ENCODE results near the gene RICTOR. TPM values are rescaled to one million over a fixed set of nuclear protein-coding genes. Genes with fewer than 3 reads are reported as not detected.
"Not testable (repeated sequence)": the region's sequence is repeated elsewhere in the genome, so short reads cannot be mapped to it uniquely, and the experiment has no call there.

Gene RICTOR
- total and polyA plus RNA-seq, 2 donors, result 16.7 to 30.1 TPM

DNA sequence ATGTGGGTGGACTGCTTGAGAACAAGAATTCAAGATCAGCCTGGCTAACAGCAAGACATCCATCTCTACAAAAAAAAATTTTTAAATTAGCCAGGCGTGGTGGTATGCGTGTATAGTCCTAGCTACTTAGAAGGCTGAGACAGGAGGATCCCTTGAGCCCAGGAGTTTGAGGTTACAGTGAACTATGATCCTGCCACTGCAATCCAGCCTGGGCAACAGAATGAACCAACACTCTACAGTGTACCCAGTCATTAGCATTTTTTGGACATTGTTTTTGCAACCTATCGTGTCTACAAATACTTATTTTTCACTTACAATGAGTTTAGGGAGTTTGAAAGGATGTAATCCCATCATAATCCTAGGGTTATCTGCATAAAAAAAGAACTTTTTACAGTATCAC is 22.1 kb downstream of the RICTOR start:
- no peak overlapping the region for H3K27ac ChIP-seq (ENCODE audit: low read depth in 1 of 2, low read length in 1 of 2)
- DNase-seq (ENCODE audit: low read depth in 6 of 9, low spot score in 9 of 9), result no peak
- peaks cover 6% of the 10 kb centered on the region in 2 donors for H3K36me3 ChIP-seq (ENCODE audit: control insufficient read depth in 2 of 2, insufficient read depth in 2 of 2, low read length in 1 of 2)
- H3K4me3 ChIP-seq (ENCODE audit: low read length in 2 of 2), result no peak overlapping the region
- H3K9me3 ChIP-seq (ENCODE audit: control insufficient read depth in 2 of 2, insufficient read depth in 1 of 2, low read length in 1 of 2), result no peaks in the 10 kb centered on the region
- no peaks in the 10 kb centered on the region for H3K4me1 ChIP-seq (ENCODE audit: control insufficient read depth in 2 of 2, insufficient read depth in 2 of 2, low read length in 2 of 2)
- H3K27me3 ChIP-seq (ENCODE audit: control insufficient read depth in 2 of 2, insufficient read depth in 1 of 2, low read length in 1 of 2), result no peaks in the 10 kb centered on the region
- WGBS, result 98% methylated on average over 3 of the region's 3 CpGs

DNA sequence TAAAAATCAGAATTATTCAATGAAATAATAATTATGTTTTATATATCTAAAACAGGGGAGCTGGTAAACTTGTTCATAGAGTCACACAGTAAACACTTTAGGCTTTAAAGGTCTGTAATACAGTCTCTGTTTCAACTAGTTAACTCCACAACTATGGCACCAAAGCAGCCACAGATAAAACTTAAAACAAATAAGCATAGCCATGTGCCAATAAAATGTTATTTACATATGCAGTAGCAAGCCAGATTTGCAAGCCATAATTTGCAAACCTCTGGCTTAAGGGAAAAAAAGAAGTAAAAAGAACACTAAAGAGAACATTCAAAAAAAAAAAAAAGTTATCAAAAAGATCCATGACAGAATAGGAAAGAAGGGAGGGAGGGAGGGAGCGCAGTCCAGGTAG is 24.9 kb downstream of the RICTOR start:
- no peaks in the 10 kb centered on the region for H3K9me3 ChIP-seq (ENCODE audit: control insufficient read depth in 2 of 2, insufficient read depth in 1 of 2, low read length in 1 of 2)
- no peak overlapping the region for H3K4me3 ChIP-seq (ENCODE audit: low read length in 2 of 2)
- DNase-seq (ENCODE audit: low read depth in 6 of 9, low spot score in 9 of 9), result no peak
- H3K27ac ChIP-seq (ENCODE audit: low read depth in 1 of 2, low read length in 1 of 2), result no peak overlapping the region
- peaks cover 0 to 4% of the 10 kb centered on the region in 2 donors for H3K36me3 ChIP-seq (ENCODE audit: control insufficient read depth in 2 of 2, insufficient read depth in 2 of 2, low read length in 1 of 2)
- no peaks in the 10 kb centered on the region for H3K27me3 ChIP-seq (ENCODE audit: control insufficient read depth in 2 of 2, insufficient read depth in 1 of 2, low read length in 1 of 2)
- WGBS, result 98% methylated on average over 1 of the region's 1 CpG
- no peaks in the 10 kb centered on the region for H3K4me1 ChIP-seq (ENCODE audit: control insufficient read depth in 2 of 2, insufficient read depth in 2 of 2, low read length in 2 of 2)

DNA sequence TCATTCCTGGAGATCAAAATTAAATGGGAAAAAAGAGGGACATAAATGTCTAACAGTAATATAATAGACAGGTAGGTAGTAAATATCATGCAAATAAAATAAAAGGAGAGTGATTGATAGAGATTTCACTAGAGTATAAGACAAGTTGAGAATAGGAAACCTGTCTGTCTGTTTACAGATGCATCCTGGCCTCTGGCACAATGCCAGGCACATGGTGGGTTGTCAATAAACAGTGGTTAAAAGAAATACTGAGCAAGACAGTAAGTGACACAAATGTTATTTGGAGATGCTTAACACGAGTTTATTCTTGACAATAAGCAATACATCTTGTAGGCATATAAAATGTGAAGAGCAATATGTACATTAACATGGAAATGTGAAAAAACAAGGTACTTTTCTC is 33.3 kb downstream of the RICTOR start:
- H3K27me3 ChIP-seq (ENCODE audit: control insufficient read depth in 2 of 2, insufficient read depth in 1 of 2, low read length in 1 of 2), result no peaks in the 10 kb centered on the region
- peaks cover 0 to 4% of the 10 kb centered on the region in 2 donors for H3K36me3 ChIP-seq (ENCODE audit: control insufficient read depth in 2 of 2, insufficient read depth in 2 of 2, low read length in 1 of 2)
- 53% methylated on average over 1 of the region's 1 CpG for WGBS
- no peak overlapping the region for H3K4me3 ChIP-seq (ENCODE audit: low read length in 2 of 2)
- DNase-seq (ENCODE audit: low read depth in 6 of 9, low spot score in 9 of 9), result no peak
- H3K27ac ChIP-seq (ENCODE audit: low read depth in 1 of 2, low read length in 1 of 2), result no peak overlapping the region
- no peaks in the 10 kb centered on the region for H3K4me1 ChIP-seq (ENCODE audit: control insufficient read depth in 2 of 2, insufficient read depth in 2 of 2, low read length in 2 of 2)
- H3K9me3 ChIP-seq (ENCODE audit: control insufficient read depth in 2 of 2, insufficient read depth in 1 of 2, low read length in 1 of 2), result no peaks in the 10 kb centered on the region

DNA sequence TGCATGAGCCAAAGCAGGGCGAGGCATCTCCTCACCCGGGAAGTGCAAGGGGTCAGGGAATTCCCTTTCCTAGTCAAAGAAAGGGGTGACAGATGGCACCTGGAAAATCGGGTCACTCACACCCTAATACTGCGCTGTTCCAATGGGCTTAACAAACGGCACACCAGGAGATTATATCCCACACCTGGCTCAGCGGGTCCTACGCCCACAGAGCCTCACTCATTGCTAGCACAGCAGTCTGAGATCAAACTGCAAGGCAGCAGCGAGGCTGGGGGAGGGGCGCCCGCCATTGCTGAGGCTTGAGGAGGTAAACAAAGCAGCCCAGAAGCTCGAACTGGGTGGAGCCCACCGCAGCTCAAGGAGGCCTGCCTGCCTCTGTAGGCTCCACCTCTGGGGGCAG is 39.7 kb downstream of the RICTOR start:
- H3K4me1 ChIP-seq (ENCODE audit: control insufficient read depth in 2 of 2, insufficient read depth in 2 of 2, low read length in 2 of 2); DNase-seq (ENCODE audit: low read depth in 6 of 9, low spot score in 9 of 9); H3K9me3 ChIP-seq (ENCODE audit: control insufficient read depth in 2 of 2, insufficient read depth in 1 of 2, low read length in 1 of 2); H3K36me3 ChIP-seq (ENCODE audit: control insufficient read depth in 2 of 2, insufficient read depth in 2 of 2, low read length in 1 of 2); H3K27ac ChIP-seq (ENCODE audit: low read depth in 1 of 2, low read length in 1 of 2); H3K27me3 ChIP-seq (ENCODE audit: control insufficient read depth in 2 of 2, insufficient read depth in 1 of 2, low read length in 1 of 2); H3K4me3 ChIP-seq (ENCODE audit: low read length in 2 of 2): not testable (repeated sequence)
- WGBS, result 93% methylated on average over 12 of the region's 12 CpGs

DNA sequence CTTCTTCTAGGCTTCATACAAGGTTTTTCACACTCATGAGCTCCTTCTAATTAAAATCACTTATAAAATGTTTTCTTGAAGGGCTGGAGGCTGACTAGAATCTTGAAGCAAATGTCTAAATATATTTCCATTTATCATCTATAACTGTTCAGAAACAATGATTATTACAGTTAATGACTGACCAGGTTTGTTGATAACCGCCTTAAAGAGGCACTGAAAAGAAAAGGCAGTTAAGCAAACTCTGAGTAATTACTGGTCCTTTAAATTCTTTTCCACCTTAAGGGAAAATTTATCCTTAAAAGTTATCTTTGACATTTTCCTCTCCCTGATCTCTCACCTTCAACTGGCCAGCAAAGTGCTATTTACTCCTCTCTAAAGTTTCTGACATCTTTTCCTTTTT is 43.2 kb downstream of the RICTOR start:
- WGBS, result 100% methylated on average over 1 of the region's 1 CpG
- Histone ChIP-seq H3K36me3 (ENCODE audit: control insufficient read depth in 2 of 2, insufficient read depth in 2 of 2, low read length in 1 of 2) (peaks cover 0 to 2% of the 10 kb centered on the region in 2 donors), H3K27ac (ENCODE audit: low read depth in 1 of 2, low read length in 1 of 2) (no peak overlapping the region), H3K27me3 (ENCODE audit: control insufficient read depth in 2 of 2, insufficient read depth in 1 of 2, low read length in 1 of 2) (no peaks in the 10 kb centered on the region), H3K9me3 (ENCODE audit: control insufficient read depth in 2 of 2, insufficient read depth in 1 of 2, low read length in 1 of 2) (peaks cover 0 to 8% of the 10 kb centered on the region in 2 donors), H3K4me1 (ENCODE audit: control insufficient read depth in 2 of 2, insufficient read depth in 2 of 2, low read length in 2 of 2) (no peaks in the 10 kb centered on the region), H3K4me3 (ENCODE audit: low read length in 2 of 2) (no peak overlapping the region)
- no peak for DNase-seq (ENCODE audit: low read depth in 6 of 9, low spot score in 9 of 9)

DNA sequence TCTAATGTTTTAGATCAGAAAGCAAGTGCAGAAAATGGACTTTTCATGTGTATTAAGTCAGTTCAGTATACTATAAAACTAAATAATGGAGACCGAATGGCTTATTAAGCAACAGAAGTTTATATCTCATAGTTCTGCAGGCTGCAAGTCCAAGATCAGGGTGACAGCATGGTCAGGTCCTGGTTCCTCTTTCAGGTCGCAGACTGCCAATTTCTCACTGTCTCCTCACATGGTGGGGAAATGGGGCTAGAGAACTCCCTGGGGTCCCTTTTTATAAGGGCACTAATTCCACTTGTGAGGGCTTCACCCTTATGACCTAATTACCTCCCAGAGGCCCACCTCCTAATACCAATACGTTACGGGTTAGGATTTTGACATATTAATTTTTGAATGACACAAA is 48.7 kb downstream of the RICTOR start:
- Histone ChIP-seq H3K27me3 (ENCODE audit: control insufficient read depth in 2 of 2, insufficient read depth in 1 of 2, low read length in 1 of 2) (no peaks in the 10 kb centered on the region), H3K4me3 (ENCODE audit: low read length in 2 of 2) (no peak overlapping the region), H3K36me3 (ENCODE audit: control insufficient read depth in 2 of 2, insufficient read depth in 2 of 2, low read length in 1 of 2) (peaks cover 0 to 11% of the 10 kb centered on the region in 2 donors), H3K9me3 (ENCODE audit: control insufficient read depth in 2 of 2, insufficient read depth in 1 of 2, low read length in 1 of 2) (peaks cover 0 to 12% of the 10 kb centered on the region in 2 donors), H3K27ac (ENCODE audit: low read depth in 1 of 2, low read length in 1 of 2) (no peak overlapping the region), H3K4me1 (ENCODE audit: control insufficient read depth in 2 of 2, insufficient read depth in 2 of 2, low read length in 2 of 2) (no peaks in the 10 kb centered on the region)
- 98% methylated on average over 4 of the region's 4 CpGs for WGBS
- DNase-seq (ENCODE audit: low read depth in 6 of 9, low spot score in 9 of 9), result no peak

DNA sequence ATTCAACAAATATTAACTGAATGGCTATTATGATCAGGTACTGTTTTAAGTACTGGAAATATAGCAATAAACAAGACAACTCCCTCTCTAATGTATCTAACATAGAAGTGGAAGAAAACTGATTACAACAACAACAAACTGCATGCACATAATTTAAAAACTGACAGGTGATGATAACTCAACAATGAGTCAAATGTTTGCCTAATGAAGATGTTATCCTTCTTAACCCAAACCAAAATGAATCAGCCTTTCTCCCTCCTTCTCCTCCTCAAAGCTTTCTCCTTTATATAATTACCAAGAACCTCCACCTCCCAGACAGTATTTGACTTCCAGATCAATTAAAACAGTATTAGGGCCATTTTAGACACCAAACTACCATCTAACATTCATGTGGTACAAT is 49.3 kb downstream of the RICTOR start:
- no peak for DNase-seq (ENCODE audit: low read depth in 6 of 9, low spot score in 9 of 9)
- Histone ChIP-seq H3K4me1 (ENCODE audit: control insufficient read depth in 2 of 2, insufficient read depth in 2 of 2, low read length in 2 of 2) (no peaks in the 10 kb centered on the region), H3K36me3 (ENCODE audit: control insufficient read depth in 2 of 2, insufficient read depth in 2 of 2, low read length in 1 of 2) (peaks cover 4 to 14% of the 10 kb centered on the region in 2 donors), H3K27me3 (ENCODE audit: control insufficient read depth in 2 of 2, insufficient read depth in 1 of 2, low read length in 1 of 2) (no peaks in the 10 kb centered on the region), H3K4me3 (ENCODE audit: low read length in 2 of 2) (no peak overlapping the region), H3K9me3 (ENCODE audit: control insufficient read depth in 2 of 2, insufficient read depth in 1 of 2, low read length in 1 of 2) (peaks cover 0 to 12% of the 10 kb centered on the region in 2 donors), H3K27ac (ENCODE audit: low read depth in 1 of 2, low read length in 1 of 2) (no peak overlapping the region)

DNA sequence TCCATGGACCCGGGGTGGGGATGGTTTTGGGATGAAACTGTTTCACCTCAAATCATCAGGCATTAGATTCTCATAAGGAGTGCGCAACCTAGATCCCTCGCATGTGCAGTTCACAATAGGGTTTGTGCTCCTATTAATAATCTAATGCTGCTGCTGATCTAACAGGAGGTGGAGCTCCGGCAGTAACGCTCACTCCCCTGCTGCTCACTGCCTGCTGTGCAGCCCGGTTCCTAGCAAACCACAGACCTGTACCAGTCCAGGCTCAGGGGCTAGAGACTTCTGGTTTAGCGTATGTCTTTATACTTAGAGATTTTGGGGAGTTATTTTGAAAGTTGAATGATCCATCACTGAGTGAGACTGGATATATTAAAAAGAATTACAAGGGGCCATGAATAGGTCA is 50.2 kb downstream of the RICTOR start:
- no peak overlapping the region for H3K27ac ChIP-seq (ENCODE audit: low read depth in 1 of 2, low read length in 1 of 2)
- no peaks in the 10 kb centered on the region for H3K4me1 ChIP-seq (ENCODE audit: control insufficient read depth in 2 of 2, insufficient read depth in 2 of 2, low read length in 2 of 2)
- H3K27me3 ChIP-seq (ENCODE audit: control insufficient read depth in 2 of 2, insufficient read depth in 1 of 2, low read length in 1 of 2), result no peaks in the 10 kb centered on the region
- peaks cover 13 to 19% of the 10 kb centered on the region in 2 donors for H3K36me3 ChIP-seq (ENCODE audit: control insufficient read depth in 2 of 2, insufficient read depth in 2 of 2, low read length in 1 of 2)
- H3K4me3 ChIP-seq (ENCODE audit: low read length in 2 of 2), result no peak overlapping the region
- no peak for DNase-seq (ENCODE audit: low read depth in 6 of 9, low spot score in 9 of 9)
- WGBS, result 79% methylated on average over 7 of the region's 7 CpGs
- H3K9me3 ChIP-seq (ENCODE audit: control insufficient read depth in 2 of 2, insufficient read depth in 1 of 2, low read length in 1 of 2), result peaks cover 0 to 12% of the 10 kb centered on the region in 2 donors

DNA sequence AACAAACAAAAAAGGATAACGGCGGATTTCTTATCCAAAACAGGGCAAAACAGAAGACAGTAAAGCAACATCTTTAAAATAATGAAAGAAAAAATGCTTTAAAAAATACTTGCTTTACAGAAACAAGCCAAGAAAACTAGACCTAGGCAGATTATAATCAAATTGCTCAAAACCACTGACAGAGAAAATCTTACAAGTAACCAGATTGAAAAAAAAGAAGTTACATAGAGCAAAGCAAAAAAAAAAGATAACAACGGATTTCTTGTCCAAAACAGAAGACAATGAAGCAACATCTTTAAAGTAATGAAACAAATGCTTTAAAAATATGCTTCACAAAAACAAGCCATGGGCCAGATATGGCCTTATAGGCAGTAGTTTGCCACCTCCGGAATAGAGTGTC is 51.1 kb downstream of the RICTOR start:
- Histone ChIP-seq H3K27me3 (ENCODE audit: control insufficient read depth in 2 of 2, insufficient read depth in 1 of 2, low read length in 1 of 2) (no peaks in the 10 kb centered on the region), H3K27ac (ENCODE audit: low read depth in 1 of 2, low read length in 1 of 2) (no peak overlapping the region), H3K36me3 (ENCODE audit: control insufficient read depth in 2 of 2, insufficient read depth in 2 of 2, low read length in 1 of 2) (peaks cover 22 to 23% of the 10 kb centered on the region in 2 donors), H3K4me3 (ENCODE audit: low read length in 2 of 2) (no peak overlapping the region), H3K9me3 (ENCODE audit: control insufficient read depth in 2 of 2, insufficient read depth in 1 of 2, low read length in 1 of 2) (peaks cover 0 to 6% of the 10 kb centered on the region in 2 donors), H3K4me1 (ENCODE audit: control insufficient read depth in 2 of 2, insufficient read depth in 2 of 2, low read length in 2 of 2) (no peaks in the 10 kb centered on the region)
- DNase-seq (ENCODE audit: low read depth in 6 of 9, low spot score in 9 of 9), result no peak
- 87% methylated on average over 4 of the region's 4 CpGs for WGBS

DNA sequence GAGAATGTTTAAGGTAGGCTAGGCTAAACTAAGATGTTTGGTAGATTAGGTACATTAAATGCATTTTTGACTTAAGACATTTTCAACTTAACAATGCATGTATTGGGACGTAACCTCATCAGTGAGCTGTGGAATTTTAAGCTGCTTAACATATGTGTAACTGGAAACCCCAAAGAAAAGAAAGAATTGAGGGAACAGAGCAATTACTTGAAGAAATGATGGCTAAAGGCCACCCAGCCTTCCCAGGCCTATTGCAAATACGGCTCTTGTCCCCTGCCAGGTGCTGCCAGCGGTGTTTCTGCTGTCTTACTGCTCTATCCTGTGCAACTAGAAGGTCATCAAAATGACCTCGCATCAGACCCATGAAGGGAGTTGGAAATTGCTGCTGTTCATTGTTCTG is 52.0 kb downstream of the RICTOR start:
- Histone ChIP-seq H3K27me3 (ENCODE audit: control insufficient read depth in 2 of 2, insufficient read depth in 1 of 2, low read length in 1 of 2) (no peaks in the 10 kb centered on the region), H3K9me3 (ENCODE audit: control insufficient read depth in 2 of 2, insufficient read depth in 1 of 2, low read length in 1 of 2) (peaks cover 0 to 6% of the 10 kb centered on the region in 2 donors), H3K36me3 (ENCODE audit: control insufficient read depth in 2 of 2, insufficient read depth in 2 of 2, low read length in 1 of 2) (peaks cover 23 to 26% of the 10 kb centered on the region in 2 donors), H3K27ac (ENCODE audit: low read depth in 1 of 2, low read length in 1 of 2) (no peak overlapping the region), H3K4me1 (ENCODE audit: control insufficient read depth in 2 of 2, insufficient read depth in 2 of 2, low read length in 2 of 2) (no peaks in the 10 kb centered on the region), H3K4me3 (ENCODE audit: low read length in 2 of 2) (no peak overlapping the region)
- 98% methylated on average over 4 of the region's 4 CpGs for WGBS
- no peak for DNase-seq (ENCODE audit: low read depth in 6 of 9, low spot score in 9 of 9)
